SHP77 treated with DMSO at 0.1 percent for 48 hours (cell line): ENCODE measurements around the gene YTHDF1.

Experiments used
- DNase-seq: peaks from one replicate; lab custom pipeline; 2025; lab: John Stamatoyannopoulos, UW

YTHDF1 gene

DNA sequence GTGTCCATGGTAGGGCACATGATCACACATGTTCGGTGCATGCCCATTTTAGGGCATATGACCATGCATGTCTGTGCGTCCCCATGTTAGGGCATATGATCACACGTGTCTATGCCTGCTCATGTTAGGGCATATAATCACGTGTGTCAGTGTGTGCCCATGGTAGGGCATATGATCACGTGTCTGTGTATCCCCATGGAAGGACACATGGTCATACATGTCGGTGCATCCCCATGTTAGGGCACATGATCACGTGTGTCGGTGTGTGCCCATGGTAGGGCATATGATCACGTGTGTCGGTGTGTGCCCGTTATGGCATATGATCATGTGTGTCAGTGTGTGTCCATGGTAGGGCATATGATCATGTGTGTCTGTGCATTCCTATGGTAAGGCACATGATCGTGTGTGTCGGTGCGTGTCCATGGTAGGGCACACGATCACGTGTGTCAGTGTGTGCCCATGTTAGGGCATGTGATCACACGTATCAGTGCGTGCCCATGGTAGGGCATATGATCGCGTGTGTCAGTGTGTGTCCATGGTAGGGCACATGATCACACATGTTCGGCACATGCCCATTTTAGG is 30.6 kb downstream of the YTHDF1 start:
- DNase-seq = no peak

- DNase-seq = no peak
Observed at GRCh38 chr20:63183422-63184146, 32.3 kb downstream of the YTHDF1 start.

GRCh38 chr20:63182946-63183415 is 33.0 kb downstream of the YTHDF1 start:
- no peak for DNase-seq

GRCh38 chr20:63182425-63182824 is 33.5 kb downstream of the YTHDF1 start:
- no peak for DNase-seq

DNA sequence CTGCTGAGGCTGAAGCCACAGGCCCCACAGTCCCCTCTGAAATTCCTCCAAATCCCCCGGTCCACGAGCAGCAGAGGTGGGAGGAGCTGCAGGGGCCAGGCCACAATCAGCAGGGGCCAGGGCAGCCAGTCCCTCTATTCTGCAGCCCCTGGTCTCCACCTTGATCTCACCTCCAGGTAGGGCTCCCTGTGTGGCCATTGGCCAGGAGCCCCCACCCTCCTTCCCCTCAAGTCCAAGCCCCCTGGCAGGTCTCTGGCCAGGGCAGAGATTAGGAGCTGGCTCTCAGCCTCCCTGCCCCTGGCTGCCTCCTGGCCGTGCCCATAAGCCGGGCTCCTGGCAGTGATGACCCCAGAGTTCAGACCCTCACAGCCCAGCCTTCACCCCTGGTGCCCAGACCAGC is 34.7 kb downstream of the YTHDF1 start:
- DNase-seq = no peak

DNA sequence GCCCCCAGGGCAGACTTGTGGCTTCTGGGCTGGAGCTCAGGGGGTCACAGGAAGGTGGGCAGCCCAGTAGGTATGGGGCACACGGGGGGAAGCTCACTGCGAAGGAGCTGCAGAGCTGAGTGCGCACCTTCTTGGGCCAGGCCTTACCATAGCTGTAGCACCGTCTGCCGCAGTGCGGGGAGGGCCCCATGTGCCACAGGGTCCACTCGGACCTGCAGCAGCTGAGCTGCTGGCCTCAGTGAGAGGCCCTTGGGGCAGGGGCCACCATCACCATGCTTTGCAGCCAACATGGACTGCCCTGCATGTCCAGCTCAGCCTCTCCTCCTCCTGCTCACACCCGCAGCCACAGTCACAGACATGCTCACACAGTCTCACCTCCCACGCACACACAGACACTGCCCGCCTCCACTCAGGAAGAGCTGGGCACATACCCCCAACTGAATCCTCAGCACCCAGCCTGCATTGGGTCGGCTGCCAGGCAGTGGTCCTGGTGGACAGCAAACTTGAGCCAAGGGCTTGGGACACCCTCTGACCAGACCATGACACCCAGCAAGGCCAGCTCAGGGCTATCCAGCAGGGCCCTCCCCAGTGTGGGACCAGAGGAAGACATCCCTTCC is 35.3 kb downstream of the YTHDF1 start:
- DNase-seq = no peak

DNA sequence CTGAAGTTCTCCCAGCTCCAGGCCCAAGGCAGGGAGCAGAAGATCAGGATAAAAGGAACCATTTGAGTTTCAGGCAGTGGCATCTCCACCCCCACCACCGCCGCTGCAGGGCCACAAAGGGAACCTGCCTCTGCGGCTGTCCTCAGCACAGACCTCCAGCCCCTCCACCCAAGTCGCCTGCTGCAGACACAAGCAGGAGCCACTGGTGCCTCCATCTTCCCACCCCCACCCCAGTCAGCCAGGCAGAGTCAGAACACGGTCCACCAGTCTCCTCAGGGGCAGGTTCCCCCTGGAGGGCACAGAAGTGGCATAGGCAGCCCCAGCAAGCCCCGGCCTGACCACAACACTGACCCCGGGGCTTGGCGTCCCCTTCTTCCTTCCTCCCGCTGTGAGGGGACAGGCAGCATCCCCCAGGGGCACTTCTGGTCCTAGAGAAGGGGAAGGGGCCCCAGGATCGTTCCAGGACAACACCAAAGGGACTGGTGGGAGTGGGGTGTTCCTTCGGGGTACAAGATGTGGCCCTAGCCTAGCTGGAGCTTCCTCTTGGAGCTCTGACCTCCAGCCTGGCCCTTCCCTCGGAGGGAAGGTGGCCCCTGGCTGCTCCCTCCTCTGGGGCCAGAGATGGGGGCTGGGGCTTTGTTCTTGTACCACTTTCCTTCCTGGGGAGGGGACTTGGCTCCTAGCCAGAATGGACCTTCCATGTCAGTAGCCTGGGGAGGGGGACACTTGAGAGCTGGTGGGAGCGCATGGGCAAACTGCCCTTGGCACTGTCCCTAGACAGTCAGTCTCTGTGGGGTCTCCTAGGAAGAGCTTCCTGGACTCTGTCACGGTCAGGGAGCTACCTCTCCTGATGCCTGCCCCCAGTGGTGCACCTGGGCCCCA is 36.0 kb downstream of the YTHDF1 start:
- DNase-seq = no peak

DNA sequence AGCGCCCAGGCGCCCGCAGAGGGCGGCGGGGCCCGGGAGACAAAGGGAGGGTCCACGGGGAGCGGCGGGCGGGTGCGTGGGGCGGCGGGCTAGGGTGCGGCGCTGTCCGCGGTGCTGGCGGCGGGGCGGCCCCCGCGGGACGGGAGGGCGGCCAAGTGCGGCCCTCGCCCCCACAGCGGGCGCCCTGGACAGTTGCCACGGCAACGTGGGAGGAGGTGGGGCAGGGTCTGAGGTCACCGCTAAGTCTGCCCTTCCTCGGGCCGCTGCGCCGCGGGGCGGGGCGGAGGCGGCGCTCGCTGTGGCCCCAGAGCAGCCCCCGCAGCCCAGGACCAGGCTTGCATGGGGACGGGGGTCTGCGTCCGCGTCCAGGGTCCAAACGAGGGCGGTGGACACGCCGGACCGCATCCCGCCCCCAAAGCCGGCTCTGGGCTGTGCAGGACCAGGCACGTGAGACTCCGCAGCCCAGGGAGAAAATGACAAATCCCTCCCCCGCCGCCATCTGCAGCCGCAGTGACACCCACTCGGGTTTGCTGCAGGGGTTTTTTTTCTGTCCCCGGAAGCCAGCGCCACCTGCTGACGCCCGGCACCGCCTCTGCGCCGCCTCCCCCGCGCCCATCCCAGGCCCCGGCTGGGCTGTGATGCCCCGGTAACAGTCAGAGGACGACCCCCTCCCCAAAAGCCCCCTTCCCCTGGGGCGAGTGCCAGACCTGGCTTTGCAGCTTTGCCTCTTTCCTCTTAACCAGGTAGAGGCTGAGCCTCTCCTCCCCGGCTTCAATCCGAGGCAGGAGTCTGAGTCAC is 36.8 kb downstream of the YTHDF1 start:
- peak; percentile 36 for DNase-seq

DNA sequence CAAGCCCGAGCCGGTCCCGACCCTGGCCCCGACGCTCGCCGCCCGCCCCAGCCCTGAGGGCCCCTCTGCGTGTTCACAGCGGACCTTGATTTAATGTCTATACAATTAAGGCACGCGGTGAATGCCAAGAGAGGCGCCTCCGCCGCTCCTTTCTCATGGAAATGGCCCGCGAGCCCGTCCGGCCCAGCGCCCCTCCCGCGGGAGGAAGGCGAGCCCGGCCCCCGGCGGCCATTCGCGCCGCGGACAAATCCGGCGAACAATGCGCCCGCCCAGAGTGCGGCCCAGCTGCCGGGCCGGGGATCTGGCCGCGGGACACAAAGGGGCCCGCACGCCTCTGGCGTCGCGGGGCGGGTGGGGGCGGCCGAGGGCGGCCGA is 37.5 kb downstream of the YTHDF1 start:
- no peak for DNase-seq

DNA sequence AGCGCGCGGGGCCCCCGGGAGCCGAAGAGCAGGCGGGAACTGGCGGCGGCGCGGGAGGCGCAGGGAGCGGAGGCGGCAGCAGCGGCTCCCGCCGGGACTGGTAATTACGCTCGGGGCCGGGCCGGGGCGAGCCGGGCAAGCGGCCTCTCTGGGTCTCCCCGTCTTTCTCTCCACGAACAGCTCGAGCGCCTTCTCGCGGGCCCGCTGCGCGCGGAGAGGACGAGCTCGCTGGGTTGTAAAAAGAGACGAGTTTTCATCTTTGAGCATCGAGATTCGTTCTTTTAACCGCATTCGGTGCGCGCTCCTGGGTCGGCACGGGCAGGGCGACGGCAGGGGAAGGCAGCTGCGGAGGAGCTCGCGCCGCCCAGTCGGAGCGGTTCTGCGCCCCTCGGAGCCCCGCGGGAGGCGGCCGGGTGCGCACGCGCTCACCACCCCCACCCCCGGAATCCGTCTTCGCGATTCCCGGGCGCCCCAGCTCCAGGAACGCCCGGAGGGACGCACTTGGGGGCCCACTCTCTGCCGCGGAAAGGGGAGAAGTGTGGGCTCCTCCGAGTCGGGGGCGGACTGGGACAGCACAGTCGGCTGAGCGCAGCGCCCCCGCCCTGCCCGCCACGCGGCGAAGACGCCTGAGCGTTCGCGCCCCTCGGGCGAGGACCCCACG is 38.0 kb downstream of the YTHDF1 start:
- no peak for DNase-seq

DNA sequence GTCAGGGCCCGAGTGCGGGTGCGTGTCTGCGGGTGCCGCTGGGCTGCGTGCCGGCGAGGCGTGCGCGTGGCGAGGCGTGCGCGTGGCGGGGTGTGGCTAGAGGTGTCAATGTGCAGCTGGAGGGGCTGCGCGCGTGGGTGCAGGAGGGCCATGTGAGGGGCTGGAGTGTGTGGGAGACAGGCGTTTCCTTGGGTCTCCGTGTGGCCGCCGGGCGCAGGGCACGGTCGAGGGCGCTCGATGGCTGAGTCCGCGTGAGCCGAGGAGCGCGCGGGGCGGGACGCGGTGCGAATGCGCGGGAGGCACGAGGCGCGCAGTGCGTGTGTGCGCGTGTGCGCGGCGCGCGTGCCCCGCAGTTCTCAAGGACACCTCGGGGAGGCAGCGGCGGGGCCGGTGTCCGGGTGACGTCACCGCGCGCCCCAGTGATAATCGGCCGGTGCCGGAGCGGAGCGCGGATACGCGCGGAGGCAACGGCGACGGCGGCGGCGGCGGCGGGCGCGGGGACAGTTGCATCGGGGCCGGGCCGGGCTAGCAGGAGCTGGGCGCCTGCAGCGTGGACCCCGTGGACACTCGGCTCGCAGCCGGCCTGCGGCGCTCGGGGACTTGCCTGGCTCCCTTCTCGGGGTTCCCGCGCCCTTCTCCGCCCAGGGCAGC is 38.7 kb downstream of the YTHDF1 start:
- DNase-seq = no peak

GRCh38 chr20:63176427-63177133 is 39.4 kb downstream of the YTHDF1 start:
- DNase-seq = no peak

GRCh38 chr20:63176034-63176426 is 39.9 kb downstream of the YTHDF1 start:
- DNase-seq = no peak

- no peak for DNase-seq
Observed at GRCh38 chr20:63175038-63175895, 40.7 kb downstream of the YTHDF1 start.

DNA sequence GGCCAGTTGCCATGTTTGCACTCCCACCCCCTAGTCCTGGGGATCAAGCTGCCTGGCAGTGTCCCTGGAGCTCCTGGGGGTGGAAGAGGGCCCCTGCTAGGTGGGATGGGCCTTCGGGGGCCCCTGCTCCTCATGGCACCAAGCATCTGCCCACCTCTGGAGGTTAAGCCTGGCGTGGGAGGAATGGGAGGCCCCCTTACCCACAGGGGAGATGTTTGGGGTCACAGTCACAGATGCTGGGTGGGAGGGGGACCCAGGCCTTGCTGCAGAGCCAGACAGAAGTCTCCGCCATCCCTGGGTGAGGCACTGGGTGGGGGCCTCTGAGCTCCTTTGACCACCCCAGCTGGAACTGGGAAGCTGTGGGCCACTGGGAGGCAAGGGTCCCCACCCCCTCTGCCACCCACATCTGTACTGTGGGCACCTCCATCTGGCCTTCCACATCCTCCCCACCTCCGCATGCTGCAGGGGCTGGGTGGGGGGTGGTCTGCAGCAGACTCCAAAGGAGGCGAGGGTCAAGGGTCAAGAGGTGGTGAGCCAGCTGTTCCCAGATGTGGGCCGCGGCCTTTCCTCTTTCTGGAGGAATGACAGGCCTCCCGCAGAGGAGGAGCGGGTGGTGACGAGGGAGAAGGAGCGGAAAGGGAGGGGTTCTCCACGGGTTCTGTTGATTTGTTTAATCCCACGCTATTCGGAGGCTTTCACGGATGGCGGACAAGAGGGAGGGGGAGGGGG is 41.5 kb downstream of the YTHDF1 start:
- no peak for DNase-seq

GRCh38 chr20:63173552-63174191 is 42.3 kb downstream of the YTHDF1 start:
- DNase-seq = no peak

DNA sequence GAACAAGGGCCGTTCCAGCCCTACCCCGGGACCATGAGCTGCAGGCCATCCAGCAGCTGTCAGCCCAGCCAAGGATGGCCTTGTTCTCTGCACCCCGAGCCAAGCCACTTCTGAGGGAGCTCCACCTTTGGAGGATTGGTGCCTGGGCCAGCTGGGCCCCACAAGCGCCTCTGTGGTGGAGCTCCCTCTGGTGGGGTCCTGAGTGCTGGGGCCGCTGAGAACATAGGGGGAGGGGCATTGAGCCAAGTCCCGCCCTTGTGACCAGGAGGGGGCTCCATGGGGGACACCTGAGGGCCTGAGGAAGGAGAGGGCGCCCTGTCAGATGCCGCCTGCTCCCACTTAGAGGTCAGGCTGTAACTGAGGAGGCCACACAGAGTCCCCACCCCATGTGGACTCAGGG is 43.2 kb downstream of the YTHDF1 start:
- DNase-seq = peak; percentile 28

- no peak for DNase-seq
Observed at GRCh38 chr20:63171991-63172390, 43.9 kb downstream of the YTHDF1 start.
